8988T (cell line): ENCODE results near the gene TIMM22.

Experiments
- DNase-seq: peaks from one replicate; pipeline ENCODE4 v3.0.0; 2011

TIMM22 gene

GRCh38 chr17:1022278-1023024, 25.5 kb downstream of the TIMM22 start:
- DNase-seq, result no peak

DNA sequence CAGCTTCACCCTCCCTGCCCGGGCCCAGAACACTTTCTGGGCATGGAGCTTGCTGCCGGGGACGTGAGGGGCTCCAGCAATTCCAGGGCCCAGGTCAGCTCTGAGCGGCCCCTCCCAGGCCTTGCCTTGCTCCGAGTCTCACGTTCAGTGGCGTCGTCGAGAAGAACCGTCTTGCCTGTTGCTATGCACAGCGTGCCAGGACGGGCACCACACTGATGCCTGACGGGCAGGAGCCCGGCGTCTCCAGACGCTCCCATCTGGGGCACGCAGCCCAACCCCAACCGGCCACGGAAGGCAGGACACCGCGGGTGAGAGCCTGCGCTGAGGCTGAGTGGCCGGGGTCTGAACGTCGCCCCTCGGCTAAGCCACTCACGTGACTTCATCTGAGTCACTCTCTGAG, 27.1 kb downstream of the TIMM22 start:
- DNase-seq, result no peak

- DNase-seq, result no peak
Measured at GRCh38 chr17:1025733-1026598, 29.0 kb downstream of the TIMM22 start.

DNA sequence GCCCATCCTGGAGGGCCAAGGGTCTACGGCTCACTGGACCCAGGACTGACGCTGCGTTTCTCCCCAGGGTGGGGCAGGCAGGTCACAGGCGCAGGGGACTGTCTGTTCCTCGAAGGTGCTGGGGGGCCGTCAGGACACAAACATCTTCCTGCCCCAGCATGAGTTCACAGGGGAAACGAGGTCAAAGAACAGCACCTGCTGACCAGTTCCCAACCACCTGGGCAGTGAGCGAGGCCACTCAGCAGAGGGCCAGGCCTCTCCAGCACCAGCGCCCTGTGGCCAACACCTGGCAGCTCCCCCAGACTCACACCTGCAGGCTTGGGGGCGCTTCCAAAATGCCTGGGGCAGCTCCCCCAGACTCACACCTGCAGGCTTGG, 29.7 kb downstream of the TIMM22 start:
- no peak for DNase-seq

DNA sequence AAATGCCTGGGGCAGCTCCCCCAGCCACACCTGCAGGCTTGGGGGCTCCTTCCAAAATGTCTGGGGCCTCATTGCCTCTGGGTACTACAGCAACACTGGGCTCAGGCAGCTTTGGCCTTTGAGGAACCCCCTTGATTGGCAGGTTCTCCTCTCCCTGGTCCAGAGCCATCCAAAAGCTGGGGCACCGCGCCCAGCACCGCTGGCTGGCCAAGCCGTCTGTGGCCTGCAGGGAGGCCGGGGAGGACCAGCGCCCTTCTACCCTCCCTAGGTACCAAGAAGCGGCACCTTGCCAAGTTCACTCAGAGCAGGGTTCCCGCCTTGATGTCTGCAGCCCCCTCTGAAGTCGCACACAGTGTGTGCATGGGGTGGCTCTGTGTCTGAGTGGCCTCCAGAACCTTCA, 30.1 kb downstream of the TIMM22 start:
- no peak for DNase-seq

DNA sequence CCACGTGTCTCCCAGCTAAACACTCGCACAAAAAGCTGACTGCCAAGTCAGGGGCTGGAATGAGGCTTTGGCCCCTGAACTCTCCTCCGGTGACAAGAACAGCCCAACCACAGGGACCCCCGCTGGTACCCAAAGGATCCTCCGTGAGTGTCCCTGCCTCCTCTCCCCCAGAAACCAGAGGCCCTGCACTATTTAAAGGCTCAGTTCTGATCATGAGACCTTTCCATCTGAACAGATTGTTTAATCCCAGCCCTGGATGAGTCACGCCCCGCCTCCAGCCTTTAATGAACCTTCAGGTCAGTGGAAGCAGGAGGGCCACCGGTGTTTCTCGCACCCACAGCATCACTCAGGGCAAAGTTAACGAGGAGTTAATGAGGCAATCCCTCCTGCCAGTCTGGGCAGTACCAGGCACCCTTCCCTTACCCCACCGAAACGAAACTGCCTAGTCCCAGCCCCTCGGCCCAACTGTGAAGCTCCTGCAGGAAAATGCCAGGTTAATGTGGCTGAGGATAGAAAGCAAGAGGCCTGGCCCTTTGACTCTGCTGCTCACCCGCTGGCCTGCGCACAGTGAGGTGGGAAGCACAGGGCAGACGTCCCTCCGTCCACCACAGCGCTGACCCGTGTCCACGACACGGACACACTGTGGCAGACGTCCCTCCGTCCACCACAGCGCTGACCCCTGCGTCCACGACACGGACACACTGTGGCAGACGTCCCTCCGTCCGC, 32.4 kb downstream of the TIMM22 start:
- DNase-seq, result no peak

GRCh38 chr17:1029922-1030644, 33.2 kb downstream of the TIMM22 start:
- DNase-seq, result no peak

- no peak for DNase-seq
Measured at GRCh38 chr17:1030684-1031532, 34.0 kb downstream of the TIMM22 start.

GRCh38 chr17:1031711-1032110, 34.8 kb downstream of the TIMM22 start:
- no peak for DNase-seq

- no peak for DNase-seq
Measured at GRCh38 chr17:1032391-1032790, 35.5 kb downstream of the TIMM22 start.

DNA sequence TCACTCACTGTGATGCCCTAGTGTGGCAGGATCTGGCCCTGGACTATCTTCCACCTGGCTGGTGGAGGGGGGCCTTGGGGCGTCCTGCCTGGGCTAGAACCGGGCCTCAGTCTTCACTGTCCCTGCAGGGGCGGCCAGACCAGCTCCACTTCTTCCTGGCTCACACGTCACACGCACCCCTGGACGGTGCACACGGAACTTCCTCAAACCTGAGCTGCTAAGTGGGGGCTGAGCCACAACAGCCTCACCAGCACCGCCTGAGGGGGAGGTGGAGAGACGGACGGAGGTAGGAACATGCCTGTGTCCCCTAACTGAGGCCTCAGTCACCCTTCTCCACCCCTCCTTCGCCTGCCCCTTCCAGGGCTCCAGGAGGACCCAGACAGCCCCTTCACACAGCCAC, 36.6 kb downstream of the TIMM22 start:
- no peak for DNase-seq

DNA sequence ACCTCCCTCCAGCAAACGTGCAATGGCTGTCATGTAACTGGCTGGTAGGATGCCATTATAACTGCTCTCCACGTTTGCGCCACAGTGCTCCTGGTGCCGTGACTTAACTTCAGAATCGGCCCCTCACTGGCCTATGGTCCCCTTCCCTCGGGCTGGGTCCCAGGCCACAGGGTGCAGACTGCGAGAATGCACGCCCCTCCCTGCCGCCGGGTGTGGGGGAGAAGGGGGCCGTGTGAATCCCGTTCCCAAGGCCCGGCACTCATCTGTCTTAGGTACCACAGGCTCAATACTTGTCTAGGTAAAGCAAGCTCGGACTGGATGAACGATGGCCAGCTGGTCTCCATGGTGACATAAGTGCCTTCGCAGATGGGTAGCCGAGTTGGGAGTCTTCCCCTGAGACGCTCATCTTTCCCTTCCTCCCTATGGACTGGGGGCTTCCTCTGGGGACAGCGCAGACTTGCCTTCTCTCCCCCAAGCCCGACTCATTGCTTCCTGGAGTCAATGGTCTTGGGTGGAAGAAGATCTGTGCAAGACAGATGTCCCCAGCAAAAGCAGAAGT, 37.8 kb downstream of the TIMM22 start:
- DNase-seq, result no peak

GRCh38 chr17:1035546-1036170, 38.7 kb downstream of the TIMM22 start:
- DNase-seq, result no peak

- no peak for DNase-seq
Measured at GRCh38 chr17:1036171-1036844, 39.4 kb downstream of the TIMM22 start.

DNA sequence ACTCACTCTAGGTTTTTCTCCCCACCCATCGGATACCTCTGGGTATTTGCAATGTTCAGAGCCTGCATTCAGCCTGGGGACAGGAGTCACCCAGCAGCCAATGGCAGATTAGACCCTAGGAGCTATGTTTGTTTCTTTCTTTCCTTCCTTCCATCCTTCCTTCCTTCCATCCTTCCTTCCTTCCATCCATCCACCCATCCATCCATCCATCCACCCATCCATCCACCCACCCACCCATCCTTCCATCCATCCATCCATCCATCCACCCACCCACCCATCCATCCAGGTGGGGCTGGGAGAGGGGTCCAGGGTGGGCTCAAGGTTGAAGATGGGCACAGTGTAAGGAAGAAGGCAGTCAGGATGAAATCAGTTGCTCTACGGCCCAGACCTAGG, 39.9 kb downstream of the TIMM22 start:
- no peak for DNase-seq

GRCh38 chr17:1037238-1037879, 40.4 kb downstream of the TIMM22 start:
- DNase-seq, result no peak

- DNase-seq, result no peak
Measured at GRCh38 chr17:1038459-1039122, 41.7 kb downstream of the TIMM22 start.

DNA sequence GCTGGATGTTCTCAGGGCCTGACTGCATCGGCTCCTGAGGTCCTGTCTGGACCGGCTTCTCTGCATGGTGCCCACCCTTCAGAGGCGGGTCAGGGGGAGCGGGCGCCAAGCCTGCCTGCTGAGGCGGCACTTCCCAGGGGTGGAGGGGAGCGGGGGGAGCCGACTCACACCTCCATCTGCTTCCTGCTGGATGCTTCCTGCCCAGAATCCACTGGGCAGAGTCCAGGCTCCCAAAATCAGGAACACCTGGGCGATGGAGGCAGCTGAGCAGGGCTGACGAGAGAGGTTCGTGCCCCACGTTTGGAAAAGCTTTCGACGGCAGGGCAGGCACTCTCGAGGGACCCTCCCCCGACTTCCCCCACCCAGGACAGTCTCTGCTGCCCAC, 42.2 kb downstream of the TIMM22 start:
- DNase-seq, result no peak

DNA sequence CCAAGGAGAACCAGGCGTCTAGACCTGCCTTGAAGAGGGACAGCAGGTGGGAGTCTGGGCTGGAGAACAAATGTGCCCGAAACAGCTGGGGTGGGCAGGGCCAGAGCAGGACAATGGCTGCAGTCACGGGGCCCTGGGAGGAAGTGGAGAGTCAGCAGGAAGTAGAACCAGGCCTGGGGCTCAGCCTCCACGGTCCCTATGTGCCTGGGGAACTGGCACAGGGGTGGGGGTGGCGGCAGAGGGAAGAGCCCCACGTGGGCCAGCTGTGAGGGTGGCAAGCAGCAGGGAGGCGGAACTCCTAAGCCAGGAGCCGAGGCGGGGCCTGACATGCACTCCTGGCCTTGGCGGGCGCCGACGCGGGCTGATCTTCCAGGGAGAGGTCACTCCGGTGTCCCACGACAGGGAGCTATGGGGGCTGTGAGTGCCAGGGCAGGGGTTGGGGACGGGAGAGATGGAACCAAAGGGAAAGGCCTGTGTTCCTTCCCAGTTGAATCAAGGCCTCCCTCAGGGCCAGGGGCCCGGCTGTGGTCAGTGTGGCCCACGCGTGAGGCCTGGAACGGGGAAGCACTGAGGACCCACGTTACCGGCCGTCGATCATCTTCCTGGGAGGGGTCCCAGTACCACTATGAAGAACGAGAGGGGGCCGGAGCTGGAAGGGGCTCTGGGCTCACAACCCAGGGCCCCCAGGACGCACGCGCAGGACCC, 42.7 kb downstream of the TIMM22 start:
- DNase-seq, result no peak
